OCI-LY1 (cell line): ENCODE data around the gene OPHN1.
A peak's percentile ranks its signal among the peaks of the same experiment; 100 is the strongest.

Experiments used
- H2AFZ ChIP-seq: fragments of 200-600 bp; sonication (generic), shearing (Covaris generic); 2 replicates; pipeline ENCODE4 v1.6.0; 2014; ENCODE audit warnings: antibody characterized with exemption, mild to moderate bottlenecking, low read length
- H3F3A ChIP-seq: fragments of 200-600 bp; sonication (generic), shearing (Covaris generic); 2 replicates; pipeline ENCODE4 v1.6.0; 2014; ENCODE audit warnings: mild to moderate bottlenecking, antibody characterized with exemption, low read length, moderate library complexity; ENCODE audit not compliant: insufficient read depth
- H3K27ac ChIP-seq: fragments of 200-600 bp; sonication (generic); 2 replicates; pipeline ENCODE4 v1.5.1; 2014; ENCODE audit warnings: low read length, mixed run types, mild to moderate bottlenecking, low read depth; ENCODE audit not compliant: poor library complexity, severe bottlenecking
- H3K27me3 ChIP-seq: fragments of 200-600 bp; sonication (generic); 2 replicates; pipeline ENCODE4 v1.6.0; 2014; ENCODE audit warnings: antibody characterized with exemption, mild to moderate bottlenecking, low read length, moderate library complexity; ENCODE audit not compliant: insufficient read depth
- H3K36me3 ChIP-seq: fragments of 200-600 bp; sonication (generic); 2 replicates; pipeline ENCODE4 v1.6.1; 2014; ENCODE audit warnings: mild to moderate bottlenecking, antibody characterized with exemption, low read length, moderate library complexity, mixed read lengths; ENCODE audit not compliant: insufficient read depth
- H3K4me1 ChIP-seq: fragments of 200-600 bp; sonication (generic); 2 replicates; pipeline ENCODE4 v1.5.1; 2014; ENCODE audit warnings: mild to moderate bottlenecking, low read length, moderate library complexity; ENCODE audit not compliant: insufficient read depth, severe bottlenecking
- H3K4me2 ChIP-seq: fragments of 200-600 bp; sonication (generic), shearing (Covaris generic); 2 replicates; pipeline ENCODE4 v1.6.1; 2014; ENCODE audit warnings: low read length
- H3K4me3 ChIP-seq: fragments of 200-600 bp; sonication (generic); 2 replicates; pipeline ENCODE4 v1.5.1; 2014; ENCODE audit warnings: low read length, low read depth, mild to moderate bottlenecking, mixed read lengths; ENCODE audit not compliant: poor library complexity, severe bottlenecking
- H3K79me2 ChIP-seq: fragments of 200-600 bp; shearing (Covaris generic); 2 replicates; pipeline ENCODE4 v1.6.1; 2016; ENCODE audit warnings: mixed run types, low read length, mixed read lengths; ENCODE audit not compliant: insufficient read depth
- H3K9ac ChIP-seq: fragments of 200-600 bp; sonication (generic), shearing (Covaris generic); 2 replicates; pipeline ENCODE4 v1.6.1; 2014; ENCODE audit warnings: mild to moderate bottlenecking, low read length, mixed read lengths
- H3K9me2 ChIP-seq: fragments of 200-600 bp; sonication (generic), shearing (Covaris generic); 2 replicates; pipeline ENCODE4 v1.6.1; 2014; ENCODE audit warnings: low read depth, mild to moderate bottlenecking, low read length, mixed read lengths
- H3K9me3 ChIP-seq: fragments of 200-600 bp; shearing (Covaris generic); 2 replicates; pipeline ENCODE4 v1.6.1; 2014; ENCODE audit warnings: low read length, mixed read lengths
- H4K20me1 ChIP-seq: fragments of 200-600 bp; sonication (generic), shearing (Covaris generic); 2 replicates; pipeline ENCODE4 v1.6.0; 2016; ENCODE audit warnings: mild to moderate bottlenecking, low read length; ENCODE audit not compliant: insufficient read depth
- CTCF ChIP-seq: fragments of 200-600 bp; sonication (generic), shearing (Covaris generic); IDR thresholded peaks from 2 replicates; pipeline ENCODE4 v1.5.1; 2017; ENCODE audit warnings: mild to moderate bottlenecking, antibody characterized with exemption, low read length, moderate library complexity, mixed read lengths
- EZH2 ChIP-seq: fragments of 200-600 bp; sonication (generic), shearing (Covaris generic); IDR thresholded peaks from 2 replicates; pipeline ENCODE4 v1.8.0; 2017; ENCODE audit warnings: borderline replicate concordance, mixed run types, mild to moderate bottlenecking, antibody characterized with exemption, low read length, moderate library complexity, mixed read lengths

Gene OPHN1

GRCh38 chrX:68463880-68464279, 30.6 kb upstream of the OPHN1 start:
- no peaks in the 10 kb centered on the region for H3K4me1 ChIP-seq
- no peaks in the 10 kb centered on the region for H3K9me3 ChIP-seq
- no peaks in the 10 kb centered on the region for H3F3A ChIP-seq
- TF ChIP-seq CTCF, result no peak
- TF ChIP-seq EZH2, result no peak
- H3K4me2 ChIP-seq, result no peak overlapping the region
- no peak overlapping the region for H3K27ac ChIP-seq
- no peaks in the 10 kb centered on the region for H4K20me1 ChIP-seq
- no peak overlapping the region for H2AFZ ChIP-seq
- no peaks in the 10 kb centered on the region for H3K79me2 ChIP-seq
- H3K9ac ChIP-seq, result no peak overlapping the region
- H3K4me3 ChIP-seq, result no peak overlapping the region
- H3K36me3 ChIP-seq, result no peaks in the 10 kb centered on the region
- H3K9me2 ChIP-seq, result no peaks in the 10 kb centered on the region
- no peaks in the 10 kb centered on the region for H3K27me3 ChIP-seq

- Histone ChIP-seq H3K9ac (no peak overlapping the region), H2AFZ (no peak overlapping the region), H3K4me3 (no peak overlapping the region), H3K36me3 (no peaks in the 10 kb centered on the region), H3K9me2 (no peaks in the 10 kb centered on the region), H3K27ac (no peak overlapping the region), H3F3A (no peaks in the 10 kb centered on the region), H3K79me2 (no peaks in the 10 kb centered on the region), H3K4me2 (no peak overlapping the region), H3K9me3 (no peaks in the 10 kb centered on the region), H4K20me1 (no peaks in the 10 kb centered on the region), H3K27me3 (no peaks in the 10 kb centered on the region), H3K4me1 (no peaks in the 10 kb centered on the region)
- TF ChIP-seq CTCF (peak; percentile 46), EZH2 (no peak)
Observed at GRCh38 chrX:68462653-68463052, 29.4 kb upstream of the OPHN1 start.

- Histone ChIP-seq H3K79me2 (no peaks in the 10 kb centered on the region), H3K27ac (no peak overlapping the region), H3K36me3 (no peaks in the 10 kb centered on the region), H2AFZ (no peak overlapping the region), H4K20me1 (no peaks in the 10 kb centered on the region), H3K9me3 (no peaks in the 10 kb centered on the region), H3K4me1 (no peaks in the 10 kb centered on the region), H3K9me2 (no peaks in the 10 kb centered on the region), H3K4me2 (no peak overlapping the region), H3K27me3 (no peaks in the 10 kb centered on the region), H3K9ac (no peak overlapping the region), H3F3A (no peaks in the 10 kb centered on the region), H3K4me3 (no peak overlapping the region)
- no peak for TF ChIP-seq CTCF
Observed at GRCh38 chrX:68462197-68462596, 28.9 kb upstream of the OPHN1 start.
